HG03378 (cell line): ENCODE results near the gene RASAL2.

ENCODE experiments used
- ATAC-seq: cut with Tn5 transposase; IDR thresholded peaks from one replicate; pipeline ENCODE4 v1.9.1; 2021; ENCODE audit warnings: mild to moderate bottlenecking, moderate library complexity; ENCODE audit not compliant: unreplicated experiment

Gene RASAL2

DNA sequence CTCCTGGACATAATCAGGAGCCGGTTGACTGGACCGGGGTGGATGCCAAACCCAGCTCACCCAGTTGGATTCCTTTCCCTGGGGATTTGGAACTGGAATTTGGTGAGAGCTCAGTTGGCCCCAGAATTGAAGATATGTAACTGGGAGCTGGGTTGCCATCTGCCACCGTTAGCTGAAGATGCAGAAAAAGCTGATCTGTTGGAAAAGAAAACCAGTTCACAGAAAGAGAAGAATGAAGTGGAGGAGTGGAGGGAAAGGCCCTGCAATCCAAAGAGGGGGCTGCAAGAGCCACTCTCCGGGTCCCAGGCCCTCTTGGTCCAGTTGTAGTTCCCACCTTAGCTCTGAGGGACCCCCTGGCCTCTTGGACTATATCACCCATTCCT, 435.0 kb downstream of the RASAL2 start:
- no peak for ATAC-seq

DNA sequence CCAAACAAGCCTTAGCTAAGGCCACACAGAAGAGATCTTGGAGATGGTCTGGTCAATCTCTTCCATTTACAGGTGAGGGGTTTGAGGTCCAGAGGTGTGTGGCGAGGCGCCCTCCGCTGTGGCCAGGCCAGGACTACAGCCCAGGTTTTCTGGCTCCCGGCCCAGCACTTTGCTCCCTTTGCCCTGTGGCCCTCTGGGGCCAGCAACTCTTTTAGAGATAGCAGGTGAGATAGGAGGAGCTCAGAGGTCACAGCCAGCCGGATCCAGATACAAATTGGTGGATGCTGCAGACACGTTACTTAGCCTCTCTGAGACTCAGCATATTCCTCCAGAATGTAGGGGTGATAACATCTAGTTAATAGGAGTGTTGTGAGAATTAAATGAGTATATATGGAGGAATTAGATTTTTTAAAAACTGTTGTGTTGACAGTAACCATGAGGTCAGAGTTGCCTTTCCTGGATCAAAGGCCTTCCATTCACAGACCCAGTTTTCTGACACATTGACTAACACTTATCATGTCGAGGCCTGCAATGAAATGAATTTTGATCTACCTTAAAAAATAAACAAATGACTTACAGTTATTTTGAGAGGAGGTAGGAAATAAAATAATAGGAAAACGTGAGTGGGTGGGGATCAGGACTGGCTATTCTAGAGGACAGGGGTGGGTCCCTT, 435.6 kb downstream of the RASAL2 start:
- no peak for ATAC-seq

DNA sequence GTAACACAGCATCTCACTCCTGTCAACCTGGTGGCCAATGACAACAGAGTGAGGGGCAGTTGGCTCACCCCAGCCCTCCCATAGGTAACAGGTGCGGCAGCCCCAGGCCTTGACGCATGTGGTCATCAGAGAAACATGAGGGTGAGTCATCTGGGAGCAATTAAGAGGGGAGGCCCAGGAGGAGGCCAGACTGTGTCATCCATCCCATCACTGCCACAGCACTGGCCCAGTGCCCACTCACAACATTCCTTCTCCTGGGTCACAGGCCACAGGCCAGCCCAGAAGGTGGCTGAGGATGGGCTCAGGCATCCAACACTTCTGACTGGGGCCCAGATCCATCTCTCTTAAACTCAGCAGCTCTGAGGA, 436.1 kb downstream of the RASAL2 start:
- ATAC-seq = no peak

DNA sequence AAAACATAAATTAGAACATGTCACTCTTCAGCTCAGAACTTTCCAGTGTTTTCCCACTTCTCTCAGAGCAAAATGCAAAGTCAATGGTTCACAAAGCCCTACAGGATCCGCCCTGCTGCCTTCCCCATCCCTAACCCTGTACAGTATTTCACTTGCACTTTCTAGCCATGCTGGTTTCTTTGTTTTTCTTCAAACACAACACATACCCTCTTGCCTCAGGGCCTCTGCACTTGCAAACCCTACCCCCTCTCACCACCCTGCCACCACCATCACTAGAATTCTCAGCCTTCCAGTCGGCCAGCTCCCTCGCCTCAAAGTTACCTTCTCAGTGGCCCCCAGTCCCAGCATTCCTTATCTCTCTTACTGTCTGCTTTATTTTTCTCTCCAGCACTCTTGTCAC, 436.6 kb downstream of the RASAL2 start:
- no peak for ATAC-seq

DNA sequence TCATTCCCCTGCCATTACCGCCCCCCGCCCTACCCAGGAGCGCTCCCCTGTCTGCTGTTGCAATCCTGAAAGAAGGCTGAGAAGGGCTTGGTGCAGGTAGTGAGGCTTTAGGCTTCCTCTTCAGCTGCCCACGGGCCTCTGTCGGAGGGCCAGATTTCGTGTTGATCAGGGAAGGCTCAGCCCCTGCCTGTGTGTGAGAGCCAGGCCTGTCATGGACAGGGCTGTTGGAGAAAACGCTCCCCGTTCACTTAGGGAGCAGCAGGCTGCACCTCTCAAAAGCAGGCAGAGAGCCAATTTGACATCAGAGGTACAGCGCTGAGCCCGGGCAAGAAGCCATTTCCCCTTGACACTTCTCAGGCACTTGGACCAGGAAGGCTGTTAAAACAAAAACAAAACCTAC, 438.0 kb downstream of the RASAL2 start:
- ATAC-seq = peak; percentile 20

DNA sequence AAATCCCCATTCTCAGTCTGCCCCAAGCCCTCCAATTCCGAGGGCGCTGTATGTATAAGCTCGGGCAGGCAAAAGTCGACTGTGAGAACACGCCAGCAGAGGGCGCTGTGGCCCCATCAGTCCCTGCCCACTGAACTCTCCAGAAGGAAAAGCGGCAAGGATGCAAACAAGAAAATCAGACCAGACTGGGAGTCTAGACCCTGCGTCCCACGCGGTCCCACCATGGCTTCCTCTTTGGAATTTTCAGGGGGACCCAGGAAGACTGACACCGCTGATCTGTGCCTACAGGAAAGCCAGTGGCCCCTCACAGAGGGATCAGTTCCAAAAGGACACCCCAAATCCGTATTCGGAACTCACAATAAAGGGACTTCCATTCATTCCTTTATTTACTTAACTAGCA, 438.5 kb downstream of the RASAL2 start:
- ATAC-seq = peak; percentile 67

DNA sequence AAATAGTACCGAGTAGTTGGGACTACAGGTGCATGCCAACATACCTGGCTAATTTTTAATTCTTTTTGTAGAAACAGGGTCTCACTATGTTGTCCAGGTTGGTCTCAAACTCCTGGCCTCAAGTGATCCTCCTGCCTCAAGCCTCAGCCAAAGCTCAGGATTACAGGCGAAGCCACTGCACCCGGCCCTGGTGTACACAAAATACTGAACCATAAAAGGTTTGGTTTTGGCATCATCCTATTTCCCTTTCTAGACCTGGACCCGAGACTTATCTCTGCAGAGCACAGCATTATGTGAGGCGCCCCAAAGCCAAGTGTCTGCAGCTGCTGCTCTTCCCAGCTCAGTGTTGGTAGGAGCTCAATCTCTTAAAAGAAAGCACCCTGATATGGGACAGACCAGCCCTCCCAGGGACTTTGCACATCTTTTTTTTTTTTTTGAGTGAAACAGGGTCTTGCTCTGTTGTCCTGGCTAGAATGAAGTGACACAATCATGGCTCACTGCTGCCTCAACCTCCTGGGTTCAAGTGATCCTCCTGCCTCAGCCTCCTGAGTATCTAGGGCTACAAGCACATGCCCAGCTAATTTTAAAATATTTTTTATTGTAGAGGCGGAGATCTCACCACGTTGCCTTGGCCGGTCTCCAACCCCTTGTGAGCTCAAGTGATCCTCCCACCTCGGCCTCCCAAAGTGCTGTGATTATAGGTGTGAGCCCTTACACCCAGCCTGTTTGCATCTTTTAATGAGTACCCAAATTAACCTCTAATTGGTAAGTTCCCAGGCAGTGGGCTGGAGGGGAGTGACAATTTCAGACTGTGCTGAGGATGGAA, 439.4 kb downstream of the RASAL2 start:
- ATAC-seq = no peak
